GOT3 (cell line): ENCODE measurements around the gene KLRG1.

Source experiments
- DNase-seq: peaks from one replicate; lab custom pipeline; 2025; ENCODE audit warnings: mixed read lengths; lab: John Stamatoyannopoulos, UW

The KLRG1 gene

GRCh38 chr12:8985213-8985754 lies 4.1 kb upstream of the KLRG1 start:
- no peak for DNase-seq

- DNase-seq: no peak
Observed at GRCh38 chr12:8987163-8987562, 2.2 kb upstream of the KLRG1 start.

- no peak for DNase-seq
Observed at GRCh38 chr12:8987685-8988084, 1.7 kb upstream of the KLRG1 start.

GRCh38 chr12:8991371-8992345 lies 2.3 kb downstream of the KLRG1 start:
- DNase-seq: no peak

GRCh38 chr12:8993827-8994226 lies 4.5 kb downstream of the KLRG1 start:
- no peak for DNase-seq

GRCh38 chr12:8995021-8995775 lies 5.9 kb downstream of the KLRG1 start:
- DNase-seq: no peak

- no peak for DNase-seq
Observed at GRCh38 chr12:8996682-8997405, 7.5 kb downstream of the KLRG1 start.

- DNase-seq: no peak
Observed at GRCh38 chr12:9001233-9001632, 11.9 kb downstream of the KLRG1 start.

- no peak for DNase-seq
Observed at GRCh38 chr12:9002335-9002734, 13.0 kb downstream of the KLRG1 start.

- no peak for DNase-seq
Observed at GRCh38 chr12:9022592-9022991, 33.2 kb downstream of the KLRG1 start.

GRCh38 chr12:9024512-9024911 lies 35.2 kb downstream of the KLRG1 start:
- DNase-seq: no peak

- DNase-seq: no peak
Observed at GRCh38 chr12:9027161-9028059, 38.1 kb downstream of the KLRG1 start.

- DNase-seq: no peak
Observed at GRCh38 chr12:9030776-9031175, 41.4 kb downstream of the KLRG1 start.

- DNase-seq: no peak
Observed at GRCh38 chr12:9032202-9032964, 43.0 kb downstream of the KLRG1 start.

- no peak for DNase-seq
Observed at GRCh38 chr12:9033265-9033887, 44.0 kb downstream of the KLRG1 start.

- DNase-seq: no peak
Observed at GRCh38 chr12:9034095-9034494, 44.7 kb downstream of the KLRG1 start.

- DNase-seq: no peak
Observed at GRCh38 chr12:9036227-9036626, 46.9 kb downstream of the KLRG1 start.

GRCh38 chr12:9037431-9037830 lies 48.1 kb downstream of the KLRG1 start:
- no peak for DNase-seq

GRCh38 chr12:9039397-9039977 lies 50.1 kb downstream of the KLRG1 start:
- DNase-seq: no peak
